Sigmoid colon (tissue), 7 donors: ENCODE results near the gene GZF1. TPM values are rescaled to one million over a fixed set of nuclear protein-coding genes. Genes with fewer than 3 reads are reported as not detected.

Experiments
- DNase-seq: peaks from one replicate; pipeline ENCODE4 v3.0.0-alpha.2; 2019
- H3K27ac ChIP-seq, 4 donors: fragments of 200-600 bp; sonication (generic); one replicate each; pipeline ENCODE4 v1.5.1; 2016 to 2019; ENCODE audit warnings: mild to moderate bottlenecking in 1 of 4
- H3K27me3 ChIP-seq, 3 donors: fragments of 200-600 bp; sonication (generic); one replicate each; pipeline ENCODE4 v1.5.1; 2019; ENCODE audit warnings: mild to moderate bottlenecking in 1 of 3
- H3K36me3 ChIP-seq, 4 donors: fragments of 200-600 bp; sonication (generic); one replicate each; pipeline ENCODE4 v1.5.1; 2016 to 2019
- H3K4me1 ChIP-seq, 4 donors: fragments of 200-600 bp; sonication (generic); one replicate each; pipeline ENCODE4 v1.5.1; 2017 to 2019
- H3K4me3 ChIP-seq, 4 donors: fragments of 200-600 bp; sonication (generic); one replicate each; pipeline ENCODE4 v1.5.1; 2017 to 2019; ENCODE audit warnings: mild to moderate bottlenecking in 2 of 4, moderate library complexity in 1 of 4
- H3K9me3 ChIP-seq, 4 donors: fragments of 200-600 bp in 3 of 4; sonication (generic) in 3 of 4; one replicate each; pipeline versions ENCODE4 v1.5.1 to v1.6.1; 2013 to 2019
- EP300 ChIP-seq, 4 donors: sonication (generic); formaldehyde crosslinking; IDR thresholded peaks; one replicate each; pipeline ENCODE4 v1.6.1; 2017; ENCODE audit warnings: antibody characterized with exemption in 4 of 4
- POLR2A ChIP-seq, 2 donors: fragments of 450-650 bp; IDR thresholded peaks; one replicate each; pipeline ENCODE4 v1.6.1; 2016; ENCODE audit warnings: antibody characterized with exemption in 2 of 2, mild to moderate bottlenecking in 2 of 2, moderate library complexity in 2 of 2
- POLR2AphosphoS5 ChIP-seq, 4 donors: sonication (generic); formaldehyde crosslinking; IDR thresholded peaks; one replicate each; pipeline ENCODE4 v1.6.1; 2017; ENCODE audit warnings: antibody characterized with exemption in 4 of 4
- WGBS, 2 donors: extraction: QIAGEN DNeasy Blood & Tissue Kit; methylation state at CpG; one replicate each; pipeline ENCODE4 v1.1.7; 2013; 5-methylcytosine and 5-hydroxymethylcytosine counted together
- intact Hi-C: fragments of 100-400 bp; cut with DNase I; formaldehyde crosslinking; loops from one replicate; pipeline ENCODE4 v1.15.1; 2023
- polyA plus RNA-seq, 3 donors: library from polyadenylated mRNA; stranded (reverse); fragments of 200-250 nt; gene quantifications; one replicate each; pipeline ENCODE4 v1.2.3, GENCODE V29; 2013
- total RNA-seq, 4 donors: library from RNA; depleted of rRNA; stranded (reverse); fragments of >200 nt; gene quantifications; one replicate each; pipeline ENCODE4 v1.1.0, GENCODE V29; 2016
- TF ChIP-seq, protein P1 (sequence below), 4 experiments: fragments of 450-650 bp in 3 of 4; fragments of 200-600 bp in 1 of 4; IDR thresholded peaks; one replicate each; pipeline ENCODE4 v1.5.1; 2016 to 2019; ENCODE audit warnings: antibody characterized with exemption in 4 of 4, mild to moderate bottlenecking in 3 of 4, moderate library complexity in 2 of 4
- donor health status: healthy with polysubstance abuse.
- donor health status: Bipolar disorder and iron deficiency.
- donor health status: healthy.

The GZF1 gene
- total and polyA plus RNA-seq, 7 donors: 2.4 to 17.5 (median 13.0) TPM

DNA sequence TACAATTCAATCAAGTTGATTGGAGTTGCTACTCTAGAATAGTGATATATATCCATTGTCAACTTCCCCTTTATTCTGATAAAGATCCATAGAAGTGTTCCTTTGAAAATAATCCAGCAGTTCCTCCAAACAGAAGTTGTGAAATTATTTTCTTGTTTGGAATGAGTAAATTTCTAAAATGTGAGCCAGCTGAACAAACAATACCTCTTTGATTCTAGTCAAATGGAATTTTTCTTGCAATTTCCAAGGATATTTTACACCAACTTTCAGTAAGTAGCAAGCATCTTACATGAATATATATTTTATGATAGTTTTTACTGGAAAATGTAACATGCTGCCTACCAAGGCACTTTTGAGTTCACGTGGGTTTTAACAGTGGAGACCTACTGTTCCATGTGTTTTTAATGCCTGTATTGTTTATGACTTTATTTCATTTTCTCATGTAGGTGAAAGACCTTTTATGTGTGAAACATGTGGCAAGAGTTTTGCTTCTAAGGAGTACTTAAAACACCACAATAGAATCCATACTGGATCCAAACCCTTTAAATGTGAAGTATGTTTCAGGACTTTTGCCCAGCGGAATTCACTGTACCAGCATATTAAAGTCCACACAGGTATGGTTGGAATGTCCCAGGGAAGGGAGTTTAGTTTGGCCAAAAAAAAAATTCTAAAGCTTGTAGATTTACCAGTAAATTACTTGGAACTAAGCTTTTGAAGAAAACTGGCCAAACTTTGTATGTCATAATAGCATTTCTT lies 6.5 kb downstream of the GZF1 start:
- Histone ChIP-seq H3K9me3 (no peaks in the 10 kb centered on the region), H3K4me1 (peaks cover 0 to 27% (median 23%) of the 10 kb centered on the region in 4 donors), H3K36me3 (peaks cover 14 to 66% (median 39%) of the 10 kb centered on the region in 4 donors), H3K27ac (no peak overlapping the region), H3K27me3 (no peaks in the 10 kb centered on the region), H3K4me3 (no peak overlapping the region)
- TF ChIP-seq, protein P1, sequence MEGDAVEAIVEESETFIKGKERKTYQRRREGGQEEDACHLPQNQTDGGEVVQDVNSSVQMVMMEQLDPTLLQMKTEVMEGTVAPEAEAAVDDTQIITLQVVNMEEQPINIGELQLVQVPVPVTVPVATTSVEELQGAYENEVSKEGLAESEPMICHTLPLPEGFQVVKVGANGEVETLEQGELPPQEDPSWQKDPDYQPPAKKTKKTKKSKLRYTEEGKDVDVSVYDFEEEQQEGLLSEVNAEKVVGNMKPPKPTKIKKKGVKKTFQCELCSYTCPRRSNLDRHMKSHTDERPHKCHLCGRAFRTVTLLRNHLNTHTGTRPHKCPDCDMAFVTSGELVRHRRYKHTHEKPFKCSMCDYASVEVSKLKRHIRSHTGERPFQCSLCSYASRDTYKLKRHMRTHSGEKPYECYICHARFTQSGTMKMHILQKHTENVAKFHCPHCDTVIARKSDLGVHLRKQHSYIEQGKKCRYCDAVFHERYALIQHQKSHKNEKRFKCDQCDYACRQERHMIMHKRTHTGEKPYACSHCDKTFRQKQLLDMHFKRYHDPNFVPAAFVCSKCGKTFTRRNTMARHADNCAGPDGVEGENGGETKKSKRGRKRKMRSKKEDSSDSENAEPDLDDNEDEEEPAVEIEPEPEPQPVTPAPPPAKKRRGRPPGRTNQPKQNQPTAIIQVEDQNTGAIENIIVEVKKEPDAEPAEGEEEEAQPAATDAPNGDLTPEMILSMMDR (IDR thresholded peaks at IDR 0.05): no peak
- no peak for TF ChIP-seq POLR2AphosphoS5 (IDR thresholded peaks at IDR 0.05)
- no peak for TF ChIP-seq POLR2A (IDR thresholded peaks at IDR 0.05)
- TF ChIP-seq EP300 (IDR thresholded peaks at IDR 0.05): no peak
- no peak for DNase-seq
- WGBS, 2 donors: 95 to 98% methylated on average over 2 of the region's 2 CpGs
- intact Hi-C loops: no loop called here

DNA sequence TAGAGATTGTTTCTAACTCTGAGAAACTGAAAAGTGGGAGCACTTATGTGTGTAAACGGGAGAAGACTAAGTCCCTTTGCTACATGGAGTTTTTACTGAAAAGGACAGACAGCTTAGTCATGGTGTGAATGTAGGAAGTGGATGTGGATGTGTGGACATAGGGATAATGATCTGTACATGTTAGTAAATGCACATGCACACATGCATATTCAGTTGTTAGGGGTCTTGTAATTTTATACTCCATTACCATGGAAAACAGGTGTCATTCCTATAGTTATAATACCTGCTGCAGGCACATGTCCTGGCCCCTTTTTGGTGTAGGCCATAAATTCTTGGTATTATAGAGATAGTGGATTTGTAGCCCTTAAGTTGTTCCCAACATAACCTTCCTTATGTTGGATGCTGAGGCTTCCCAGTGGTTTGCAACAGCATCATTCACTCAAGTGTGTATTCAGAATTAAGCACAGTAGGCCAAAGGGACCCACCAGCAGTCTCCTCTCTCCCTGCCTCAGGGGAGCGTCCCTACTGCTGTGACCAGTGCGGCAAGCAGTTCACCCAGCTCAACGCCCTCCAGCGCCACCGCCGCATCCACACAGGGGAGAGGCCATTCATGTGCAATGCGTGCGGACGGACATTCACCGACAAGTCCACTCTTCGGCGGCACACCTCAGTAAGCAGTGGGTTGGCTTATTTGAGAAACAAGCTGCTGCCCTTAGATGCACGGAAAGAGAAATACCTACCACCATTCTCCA lies 7.3 kb downstream of the GZF1 start:
- Histone ChIP-seq H3K27me3 (no peaks in the 10 kb centered on the region), H3K4me1 (peaks cover 0 to 24% (median 20%) of the 10 kb centered on the region in 4 donors), H3K4me3 (no peak overlapping the region), H3K36me3 (peaks cover 14 to 74% (median 39%) of the 10 kb centered on the region in 4 donors), H3K27ac (no peak overlapping the region), H3K9me3 (no peaks in the 10 kb centered on the region)
- WGBS, 2 donors: 94 to 97% methylated on average over 14 of the region's 14 CpGs
- TF ChIP-seq POLR2AphosphoS5 (IDR thresholded peaks at IDR 0.05) (no peak), POLR2A (IDR thresholded peaks at IDR 0.05) (no peak), EP300 (IDR thresholded peaks at IDR 0.05) (no peak)
- TF ChIP-seq, protein P1 (IDR thresholded peaks at IDR 0.05): no peak
- intact Hi-C loops: no loop called here
- DNase-seq: no peak

DNA sequence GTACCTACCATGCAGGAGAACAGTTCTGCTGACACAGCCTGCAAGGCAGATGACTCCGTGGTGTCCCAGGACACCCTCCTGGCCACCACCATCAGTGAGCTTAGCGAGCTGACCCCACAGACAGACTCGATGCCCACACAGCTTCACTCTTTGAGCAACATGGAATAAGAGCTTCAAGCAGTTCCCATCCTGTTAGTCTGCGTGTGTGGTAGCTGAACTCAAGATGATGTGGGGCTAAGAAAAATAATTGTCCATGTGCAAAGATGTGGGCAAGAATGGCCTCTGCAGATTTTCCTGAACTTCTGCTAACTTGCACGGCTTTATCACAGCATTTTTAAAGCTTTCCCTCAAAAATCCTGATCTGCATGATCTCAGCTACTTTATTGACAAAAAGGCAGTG lies 8.3 kb downstream of the GZF1 start:
- Histone ChIP-seq H3K4me1 (peaks cover 0 to 23% (median 20%) of the 10 kb centered on the region in 4 donors), H3K36me3 (peaks cover 14 to 70% (median 32%) of the 10 kb centered on the region in 4 donors), H3K27ac (no peak overlapping the region), H3K9me3 (no peaks in the 10 kb centered on the region), H3K4me3 (no peak overlapping the region), H3K27me3 (no peaks in the 10 kb centered on the region)
- DNase-seq: no peak
- TF ChIP-seq POLR2AphosphoS5 (IDR thresholded peaks at IDR 0.05) (no peak), EP300 (IDR thresholded peaks at IDR 0.05) (no peak), POLR2A (IDR thresholded peaks at IDR 0.05) (no peak)
- TF ChIP-seq, protein P1 (IDR thresholded peaks at IDR 0.05): no peak
- WGBS, 2 donors: 95 to 96% methylated on average over 5 of the region's 5 CpGs
- intact Hi-C loops: no loop called here

DNA sequence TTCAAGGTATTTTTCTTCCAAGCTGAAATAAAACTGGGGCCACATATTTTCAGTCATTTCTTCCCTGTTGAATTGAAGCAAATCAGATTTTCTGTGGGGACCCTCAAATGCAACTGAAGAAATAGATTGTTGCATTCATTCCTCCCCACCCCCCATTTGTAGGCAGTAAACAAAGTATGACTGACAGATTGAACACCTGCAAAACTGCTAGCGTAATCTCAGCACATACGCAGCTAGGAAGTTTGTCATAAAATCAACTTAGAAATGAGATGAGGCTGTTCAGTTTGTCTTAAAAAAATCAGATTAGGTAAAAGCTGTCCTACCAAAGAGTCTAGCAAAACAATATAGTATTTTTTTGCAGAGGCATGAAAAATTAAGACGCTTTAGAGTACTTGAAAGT lies 8.9 kb downstream of the GZF1 start:
- 93 to 94% methylated on average over 3 of the region's 3 CpGs for WGBS, 2 donors
- DNase-seq: no peak
- TF ChIP-seq POLR2AphosphoS5 (IDR thresholded peaks at IDR 0.05) (no peak), EP300 (IDR thresholded peaks at IDR 0.05) (no peak), POLR2A (IDR thresholded peaks at IDR 0.05) (no peak)
- TF ChIP-seq, protein P1 (IDR thresholded peaks at IDR 0.05): no peak
- intact Hi-C loops: no loop called here
- no peaks in the 10 kb centered on the region for H3K9me3 ChIP-seq
- H3K36me3 ChIP-seq: peaks cover 14 to 70% (median 30%) of the 10 kb centered on the region in 4 donors
- H3K27me3 ChIP-seq: no peaks in the 10 kb centered on the region
- no peak overlapping the region for H3K27ac ChIP-seq
- peaks cover 0 to 17% (median 15%) of the 10 kb centered on the region in 4 donors for H3K4me1 ChIP-seq
- H3K4me3 ChIP-seq: no peak overlapping the region
